ENCODE data around the gene ARHGEF28. TPM values are rescaled to one million over a fixed set of nuclear protein-coding genes. Genes with fewer than 3 reads are reported as not detected.

ARHGEF28 gene
- total RNA-seq, 1 experiment from 2014 or later: 0.57 TPM

DNA sequence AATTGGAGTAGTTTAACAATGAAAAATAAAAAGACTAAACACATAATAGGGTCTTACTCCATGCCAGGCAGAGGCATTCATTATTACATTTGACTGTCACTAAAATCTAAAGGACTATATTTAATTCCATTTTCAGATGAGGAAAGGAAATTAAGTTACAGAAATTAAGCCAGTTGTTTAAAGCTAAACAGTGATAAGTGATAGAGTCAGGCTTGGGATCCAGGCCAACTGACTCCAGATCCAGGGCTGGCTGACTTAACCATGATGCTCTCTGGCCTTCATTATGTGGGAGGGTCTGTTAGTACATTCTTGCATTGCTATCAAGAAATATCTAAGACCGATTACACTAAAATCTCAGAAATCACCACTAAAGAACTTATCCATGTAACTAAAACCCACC, 107.2 kb downstream of the ARHGEF28 start:
- Histone ChIP-seq H2AK5ac (ENCODE audit: insufficient read length, low read length) (no peak overlapping the region), H3K4me2 (ENCODE audit: insufficient read depth, insufficient read length, low read length) (no peak overlapping the region), H4K5ac (ENCODE audit: insufficient read length, low read depth, low read length) (no peak overlapping the region), H2BK12ac (ENCODE audit: insufficient read length, low read depth, low read length) (no peak overlapping the region), H3T11ph (ENCODE audit: low read length) (no peak overlapping the region), H3K23ac (ENCODE audit: insufficient read length, low read depth, low read length) (no peak overlapping the region), H3K18ac (ENCODE audit: insufficient read length, low read depth, low read length) (no peak overlapping the region), H3K79me1 (ENCODE audit: insufficient read depth, low read depth, low read length, poor library complexity, severe bottlenecking) (no peaks in the 10 kb centered on the region), H3K9ac (ENCODE audit: extremely low read depth, insufficient read length, low read length) (no peak overlapping the region), H3K23me2 (ENCODE audit: insufficient read length, low read depth, low read length, poor library complexity, severe bottlenecking) (no peaks in the 10 kb centered on the region), H3K9me3 (ENCODE audit: control insufficient read depth, low read depth, low read length) (no peaks in the 10 kb centered on the region), H2BK20ac (ENCODE audit: low read depth, low read length, poor library complexity, severe bottlenecking) (no peak overlapping the region), H4K91ac (ENCODE audit: insufficient read length, low read depth, low read length) (no peak overlapping the region), H3K27me3 (ENCODE audit: insufficient read depth, low read length) (no peaks in the 10 kb centered on the region), H3K79me2 (ENCODE audit: insufficient read depth, low read length) (no peaks in the 10 kb centered on the region), H4K8ac (replicated peaks; ENCODE audit: insufficient read length, low read depth, low read length) (no peak overlapping the region), H3K14ac (ENCODE audit: insufficient read depth, low read length) (no peak overlapping the region), H2BK15ac (ENCODE audit: low read depth, low read length) (no peak overlapping the region), H3K4me1 (ENCODE audit: insufficient read depth, low read length) (no peaks in the 10 kb centered on the region), H2BK5ac (ENCODE audit: insufficient read length, low read length) (no peak overlapping the region), H3K27ac (ENCODE audit: insufficient read length, low read depth, low read length) (no peak overlapping the region), H3K56ac (ENCODE audit: insufficient read length, low read depth, low read length) (no peak overlapping the region), H4K20me1 (ENCODE audit: control insufficient read depth, insufficient read depth, insufficient read length) (no peaks in the 10 kb centered on the region), H2AFZ (ENCODE audit: low read length) (no peak overlapping the region), H2BK120ac (ENCODE audit: low read depth, low read length, poor library complexity, severe bottlenecking) (no peak overlapping the region), H3K4ac (ENCODE audit: low read depth, low read length) (no peak overlapping the region)
- Mint-ChIP-seq H3K4me3 (no peak overlapping the region), H3K36me3 (ENCODE audit: insufficient read depth in 1 of 3, low read depth in 3 of 3) (no peaks in the 10 kb centered on the region), H3K9me3 (peaks cover 0 to 2% of the 10 kb centered on the region in 2 experiments; a peak in 2 of 5 replicates), H3K4me1 (peaks cover 0 to 5% of the 10 kb centered on the region in 2 experiments; a peak in 2 of 4 replicates), H3K27ac (no peak overlapping the region), H3K27me3 (ENCODE audit: low read depth) (peaks cover 2% of the 10 kb centered on the region; the same call in 1 of the 2 replicates)
- DNase-seq: no peak
- TF ChIP-seq, protein P1, sequence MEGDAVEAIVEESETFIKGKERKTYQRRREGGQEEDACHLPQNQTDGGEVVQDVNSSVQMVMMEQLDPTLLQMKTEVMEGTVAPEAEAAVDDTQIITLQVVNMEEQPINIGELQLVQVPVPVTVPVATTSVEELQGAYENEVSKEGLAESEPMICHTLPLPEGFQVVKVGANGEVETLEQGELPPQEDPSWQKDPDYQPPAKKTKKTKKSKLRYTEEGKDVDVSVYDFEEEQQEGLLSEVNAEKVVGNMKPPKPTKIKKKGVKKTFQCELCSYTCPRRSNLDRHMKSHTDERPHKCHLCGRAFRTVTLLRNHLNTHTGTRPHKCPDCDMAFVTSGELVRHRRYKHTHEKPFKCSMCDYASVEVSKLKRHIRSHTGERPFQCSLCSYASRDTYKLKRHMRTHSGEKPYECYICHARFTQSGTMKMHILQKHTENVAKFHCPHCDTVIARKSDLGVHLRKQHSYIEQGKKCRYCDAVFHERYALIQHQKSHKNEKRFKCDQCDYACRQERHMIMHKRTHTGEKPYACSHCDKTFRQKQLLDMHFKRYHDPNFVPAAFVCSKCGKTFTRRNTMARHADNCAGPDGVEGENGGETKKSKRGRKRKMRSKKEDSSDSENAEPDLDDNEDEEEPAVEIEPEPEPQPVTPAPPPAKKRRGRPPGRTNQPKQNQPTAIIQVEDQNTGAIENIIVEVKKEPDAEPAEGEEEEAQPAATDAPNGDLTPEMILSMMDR (conservative IDR thresholded peaks at IDR 0.05): no peak
- no CpG with 5 or more reads among the region's 1 CpG for WGBS (ENCODE audit: extremely low coverage, insufficient read length, low lambda C conversion rate)
